Left lobe of liver (tissue), 2 donors: Measurements from ENCODE around the gene MON1B. TPM values are rescaled to one million over a fixed set of nuclear protein-coding genes. Genes with fewer than 3 reads are reported as not detected.
A peak's percentile ranks its signal among the peaks of the same experiment; 100 is the strongest.

Experiments used
- ATAC-seq: fragments of 200-7000 bp; cut with Tn5 transposase; one replicate; pipeline ENCODE4 v1.9.1; 2020; ENCODE audit warnings: mild to moderate bottlenecking, moderate library complexity
- DNase-seq: peaks from one replicate; pipeline ENCODE4 v3.0.0-alpha.2; 2020; ENCODE audit warnings: low spot score
- total RNA-seq: library from RNA; stranded (reverse); gene quantifications from one replicate; pipeline ENCODE4 v1.2.1, GENCODE V29; 2021
- donor health status: DM: no; HTN: no; CAD: no; lungs with moderate emphysema.
- donor health status: DM: no; HTN: yes; CAD: no.

Gene MON1B
- total RNA-seq, 1 donor from 2014 or later: 40.0 TPM

DNA sequence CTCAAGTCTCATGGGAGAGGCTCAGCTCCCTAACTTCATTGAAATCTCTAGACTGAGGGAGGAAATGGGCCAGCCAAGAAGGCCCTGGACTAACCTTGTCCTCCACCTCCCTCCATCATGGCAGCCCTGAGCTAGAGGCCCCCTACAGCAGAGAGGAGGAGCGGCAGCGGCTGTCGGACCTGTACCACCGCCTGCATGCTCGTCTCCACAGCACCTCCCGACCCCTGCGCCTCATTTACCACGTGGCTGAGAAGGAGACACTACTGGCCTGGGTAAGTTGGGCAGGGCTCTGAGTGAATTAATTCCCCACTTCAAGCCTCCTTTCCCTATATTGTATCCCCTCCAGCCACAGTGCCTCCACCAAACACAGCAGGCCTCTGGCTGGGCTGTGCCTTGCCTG lies 4.4 kb downstream of the MON1B start:
- DNase-seq: no peak
- no peak for ATAC-seq

DNA sequence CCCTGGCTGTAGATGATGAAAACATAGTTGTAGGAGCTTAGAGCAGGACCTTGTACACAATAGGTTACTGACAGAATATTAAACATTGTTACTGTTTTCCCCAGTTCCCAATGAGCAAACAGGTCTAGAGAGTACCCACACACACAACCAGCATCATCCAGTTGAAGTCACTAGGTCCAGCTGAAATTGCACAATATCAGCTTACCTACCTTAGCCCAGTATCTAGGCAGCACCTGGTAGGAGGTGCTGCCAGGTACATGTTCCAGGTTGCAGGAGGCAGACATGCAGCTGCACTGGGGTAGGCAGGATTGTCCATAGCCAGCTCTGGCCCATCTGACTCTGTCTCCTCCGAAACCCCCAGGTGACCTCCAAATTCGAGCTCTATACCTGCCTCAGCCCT lies 6.8 kb downstream of the MON1B start:
- ATAC-seq (no peak), DNase-seq (no peak)

DNA sequence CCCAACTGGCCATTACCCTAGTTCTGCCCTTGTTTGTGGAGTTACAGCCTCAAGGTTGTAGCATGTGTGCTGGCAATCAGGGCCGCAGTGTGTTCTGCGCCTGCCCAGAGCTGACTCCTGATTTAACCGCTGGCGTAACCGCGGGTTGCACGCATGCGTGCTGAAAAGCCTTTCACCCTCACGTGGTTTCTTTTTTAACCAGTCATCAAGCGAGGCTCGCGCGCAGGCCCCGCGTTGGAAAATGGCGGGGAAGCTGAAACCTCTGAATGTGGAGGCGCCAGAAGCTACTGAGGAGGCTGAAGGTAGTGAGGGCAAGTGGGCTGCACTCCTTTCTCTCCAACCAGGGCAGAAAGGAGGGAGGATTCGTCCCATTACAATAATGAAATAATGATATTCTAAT lies 8.2 kb downstream of the MON1B start, which contains the start of gene SYCE1L:
Gene SYCE1L (plus strand): TSS at position 198 of the 400 bp plus-strand sequence. CDS start 44 bp downstream, at position 242.
- ATAC-seq (no peak), DNase-seq (no peak)

DNA sequence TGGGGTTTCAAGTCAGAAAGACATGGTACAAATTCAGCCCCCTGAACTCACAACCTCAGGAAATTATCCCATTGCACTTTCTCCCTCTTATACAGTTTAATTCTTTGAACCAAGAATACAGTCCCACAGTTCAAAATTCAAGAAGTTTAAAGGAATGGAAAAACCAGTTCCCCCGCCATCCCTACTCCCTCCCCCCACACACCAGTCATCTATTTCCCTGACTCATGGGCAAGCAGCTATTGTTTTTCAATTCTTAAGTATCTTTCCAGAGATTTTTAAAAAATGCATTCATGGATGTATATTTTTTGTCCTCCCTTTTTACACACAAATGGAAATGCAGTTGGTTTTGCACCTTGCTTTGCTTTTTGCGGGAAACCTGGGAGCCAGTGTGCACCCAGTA lies 15.5 kb downstream of the MON1B start:
- ATAC-seq (no peak), DNase-seq (no peak)

DNA sequence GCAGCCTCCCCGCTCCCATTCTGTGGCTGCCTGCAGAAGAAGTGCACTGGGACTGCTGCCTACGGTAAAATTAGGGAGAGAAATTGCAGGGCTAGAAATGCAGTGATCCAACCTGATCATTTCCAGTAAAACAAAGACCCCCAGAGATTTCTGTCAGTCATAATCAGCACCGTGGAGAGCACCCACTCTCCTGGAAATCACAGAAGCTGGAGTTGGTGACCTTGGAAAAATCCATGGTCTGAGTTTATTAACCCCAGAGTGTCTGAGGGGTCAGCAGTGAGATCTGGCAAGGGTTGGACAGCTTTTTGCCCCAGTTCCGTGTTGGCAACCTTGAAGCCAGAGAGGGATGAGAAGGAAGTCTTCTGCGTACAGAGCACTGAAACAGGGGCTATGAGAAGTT lies 16.0 kb downstream of the MON1B start:
- no peak for DNase-seq
- no peak for ATAC-seq

DNA sequence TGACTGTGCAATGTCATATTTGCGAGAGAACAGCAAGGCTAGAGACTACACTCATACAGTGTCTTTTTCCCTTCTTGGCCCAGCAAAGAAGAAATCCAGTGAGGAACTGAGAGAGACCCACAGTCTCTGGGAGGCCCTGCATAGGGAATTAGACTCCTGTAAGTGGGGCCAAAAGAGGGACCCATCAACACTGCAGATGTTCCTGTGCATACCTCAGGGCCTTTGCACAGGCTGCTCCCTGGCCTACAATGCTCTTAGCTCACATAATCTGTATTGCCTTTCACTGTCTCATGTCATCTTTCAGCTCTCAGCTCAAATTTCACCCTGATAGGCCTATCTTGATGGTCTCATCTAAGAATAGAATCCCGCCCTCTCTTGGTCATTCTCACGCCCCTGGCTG lies 17.4 kb downstream of the MON1B start:
- DNase-seq (no peak), ATAC-seq (no peak)

DNA sequence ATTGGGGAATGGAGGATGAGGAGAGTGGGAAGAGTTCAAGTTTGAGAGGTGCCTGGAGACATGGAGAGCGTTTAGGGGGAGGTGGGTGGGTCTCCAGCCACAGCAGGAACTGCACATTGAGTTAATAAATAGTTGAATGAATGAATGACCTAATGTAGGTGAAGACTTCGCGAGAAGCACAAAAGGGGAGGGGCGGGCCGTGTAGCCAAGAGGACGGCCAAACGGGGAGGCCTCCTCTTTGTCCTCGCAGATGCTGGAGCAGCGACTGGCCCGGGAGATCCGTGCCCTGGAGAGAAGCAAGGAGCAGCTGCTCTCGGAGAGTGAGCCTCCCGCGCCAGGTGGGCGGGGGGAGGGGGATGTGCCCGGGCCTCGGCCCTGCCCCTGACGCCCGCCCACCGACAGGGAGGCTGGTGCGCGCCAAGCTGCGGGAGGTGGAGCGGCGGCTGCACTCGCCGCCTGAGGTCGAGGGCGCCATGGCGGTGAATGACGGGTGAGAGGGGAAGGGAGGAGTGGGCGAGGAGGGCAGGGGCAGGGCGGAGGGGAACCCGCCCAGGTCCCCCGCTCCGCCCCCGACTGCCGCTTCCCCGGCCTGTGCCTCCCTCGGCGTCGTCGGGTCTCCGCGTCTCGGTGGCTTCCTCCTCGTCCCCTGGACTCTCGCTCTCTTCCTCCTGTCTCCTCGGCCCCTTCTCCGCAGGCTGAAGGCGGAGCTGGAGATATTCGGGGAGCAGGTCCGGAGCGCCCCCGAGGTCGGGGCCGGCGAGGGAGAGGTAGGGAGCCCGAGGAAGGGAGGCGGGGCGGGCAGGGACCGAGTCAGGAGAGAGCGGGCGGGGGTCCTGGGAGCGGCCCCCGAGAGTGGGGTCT lies 21.1 kb downstream of the MON1B start:
- DNase-seq: no peak
- peak; percentile 80 for ATAC-seq

DNA sequence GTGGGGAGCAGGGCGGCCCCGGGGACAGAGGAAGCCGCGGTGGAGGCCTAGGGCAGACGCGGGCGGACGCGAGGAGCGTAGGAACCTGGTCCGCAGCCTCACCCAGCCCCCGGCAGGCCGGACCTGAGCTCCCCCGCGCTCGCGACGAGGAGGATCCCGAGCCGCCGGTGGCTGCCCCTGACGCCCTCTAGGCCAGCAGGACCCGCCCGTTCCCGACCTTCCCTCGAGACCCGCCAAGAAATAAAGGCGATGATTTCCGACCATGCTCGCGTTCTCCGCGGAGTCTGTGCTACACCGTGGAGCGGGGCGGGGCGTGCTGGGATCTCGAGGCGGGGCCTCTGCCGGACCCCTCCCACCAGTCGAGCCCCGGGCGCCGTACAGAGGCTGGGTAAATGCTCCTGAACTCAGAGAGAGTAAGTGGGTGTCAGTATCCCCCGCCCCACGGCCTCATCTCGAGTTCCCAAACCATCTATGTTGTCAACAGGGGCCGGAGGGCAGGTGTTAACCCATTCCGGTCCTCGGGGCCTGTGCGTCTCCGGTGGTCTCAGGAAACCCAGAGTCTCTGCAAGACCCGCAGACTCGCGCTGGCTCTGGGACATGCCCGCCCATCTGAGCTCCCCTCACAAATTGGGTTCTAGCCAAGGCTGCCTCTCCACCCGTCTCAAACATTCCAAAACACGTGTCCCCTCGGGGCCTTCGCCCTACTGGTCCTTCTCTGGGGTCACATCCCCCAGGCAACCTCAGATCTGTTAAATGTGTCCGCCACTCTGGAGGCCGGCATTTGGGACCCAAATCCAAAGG lies 22.0 kb downstream of the MON1B start:
- peak; percentile 85 for ATAC-seq
- DNase-seq: no peak

DNA sequence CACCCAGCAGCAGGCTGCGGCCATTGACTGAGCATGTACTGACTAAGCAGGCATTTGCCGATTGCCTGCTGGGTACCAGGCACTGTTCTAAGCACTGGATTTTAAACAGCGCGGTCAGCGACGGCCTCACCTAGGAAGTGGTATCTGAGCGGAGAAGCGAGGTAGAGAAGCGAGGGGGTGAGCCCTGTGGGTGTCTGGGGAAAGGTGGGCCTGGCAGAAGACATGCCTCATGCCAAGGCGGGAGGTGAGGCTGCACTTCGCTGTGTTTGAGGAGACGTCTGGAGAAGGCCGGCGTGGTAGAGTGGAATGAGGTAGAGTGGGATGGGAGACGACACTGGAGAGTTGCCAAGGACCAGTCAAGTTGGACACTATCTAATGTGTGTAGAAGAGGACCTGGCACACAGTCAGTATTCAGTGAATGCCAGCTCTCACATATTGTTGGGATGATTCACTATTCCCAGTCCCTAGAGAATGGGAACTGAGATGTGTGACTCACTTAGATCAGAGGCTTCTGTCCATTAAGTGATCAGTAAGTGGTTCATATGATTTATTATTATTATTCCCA lies 22.6 kb downstream of the MON1B start:
- ATAC-seq (no peak), DNase-seq (no peak)

DNA sequence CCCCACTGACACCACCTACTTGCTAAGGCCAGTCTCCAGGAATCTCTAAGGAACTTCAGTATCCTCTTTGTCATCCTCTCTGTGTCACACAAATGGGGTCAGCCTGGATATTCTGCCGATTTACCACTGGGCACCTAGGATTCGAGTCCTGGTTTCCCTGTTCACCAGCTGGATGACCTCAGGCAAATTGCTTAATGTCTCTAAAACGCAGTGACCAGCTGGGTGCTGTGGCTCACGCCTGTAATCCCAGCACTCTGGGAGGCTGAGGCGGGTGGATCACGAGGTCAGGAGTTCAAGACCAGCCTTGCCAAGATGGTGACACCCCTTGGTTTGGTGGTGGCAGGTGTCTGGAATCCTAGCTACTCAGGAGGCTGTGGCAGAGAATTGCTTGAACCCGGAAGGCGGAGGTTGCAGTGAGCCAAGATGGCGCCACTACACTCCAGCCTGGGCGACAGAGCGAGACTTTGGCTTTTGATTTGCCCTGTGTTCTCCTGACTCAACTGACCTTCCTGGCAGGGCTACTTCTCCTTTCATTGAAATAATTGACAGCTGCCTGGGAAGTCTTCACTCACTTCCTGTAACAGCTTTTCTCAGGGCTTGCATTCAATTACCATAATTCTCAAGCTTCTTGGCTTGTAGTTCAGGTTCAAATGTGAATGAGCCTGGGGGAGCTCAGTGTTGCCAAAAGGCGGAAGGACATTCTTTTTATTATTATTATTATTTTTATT lies 23.6 kb downstream of the MON1B start:
- no peak for ATAC-seq
- DNase-seq: no peak

DNA sequence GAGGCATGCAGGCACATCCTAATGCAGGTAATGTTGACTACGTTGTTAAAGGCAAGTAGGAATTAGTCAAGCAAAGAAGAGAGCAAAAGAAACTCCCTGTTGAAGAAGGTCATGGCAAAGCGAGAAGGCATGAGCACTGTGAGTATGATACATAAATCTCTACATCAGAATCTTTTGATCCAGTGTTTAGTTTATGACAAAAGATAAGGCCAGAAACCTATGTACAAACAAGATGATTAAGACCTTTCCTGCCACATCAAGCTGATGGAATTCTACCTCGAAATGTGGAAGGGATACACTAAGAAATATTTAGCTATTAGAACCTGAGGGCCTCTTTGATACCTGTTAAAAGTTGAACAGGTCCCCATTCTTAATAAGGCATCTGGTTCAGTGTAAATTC lies 28.4 kb downstream of the MON1B start:
- no peak for DNase-seq
- no peak for ATAC-seq

DNA sequence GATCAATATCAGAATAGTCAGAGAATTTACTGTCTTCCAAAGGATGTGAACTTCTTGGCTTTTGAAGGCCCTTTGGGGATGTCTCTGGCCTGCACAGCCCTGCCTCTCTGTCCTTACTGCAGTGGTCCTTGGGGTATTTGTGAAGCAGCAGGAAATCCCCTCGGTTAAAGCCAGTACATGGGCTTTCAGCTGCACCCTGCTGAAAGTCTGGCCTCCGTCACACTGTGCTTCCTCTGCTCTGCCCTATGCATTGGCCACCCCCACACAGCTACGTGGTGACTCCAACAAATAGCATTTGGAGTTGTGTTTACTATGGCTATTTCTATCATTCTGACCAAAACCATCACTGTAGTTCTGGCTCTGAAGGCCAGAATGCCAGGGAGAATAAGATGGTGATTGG lies 29.4 kb downstream of the MON1B start:
- no peak for DNase-seq
- no peak for ATAC-seq

DNA sequence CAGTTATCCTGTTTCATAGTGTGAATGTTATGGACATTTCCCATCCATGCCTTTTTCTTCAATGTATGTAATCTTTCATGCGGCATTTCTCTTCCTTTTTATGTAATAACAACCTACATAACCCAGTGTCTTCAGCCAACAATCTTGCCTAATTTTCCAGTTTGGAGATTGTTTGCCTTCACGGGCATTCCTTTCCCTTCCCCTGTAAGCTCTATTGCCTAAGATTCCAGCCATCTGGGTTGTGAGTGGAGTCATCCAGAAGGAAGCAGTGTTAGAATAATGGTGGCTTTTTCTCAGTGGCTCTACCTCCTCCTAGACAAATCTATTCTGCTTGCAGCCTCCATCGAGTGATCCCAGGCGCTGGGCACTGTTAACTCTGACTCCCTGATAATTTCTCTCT lies 30.5 kb downstream of the MON1B start:
- no peak for ATAC-seq
- DNase-seq: no peak

DNA sequence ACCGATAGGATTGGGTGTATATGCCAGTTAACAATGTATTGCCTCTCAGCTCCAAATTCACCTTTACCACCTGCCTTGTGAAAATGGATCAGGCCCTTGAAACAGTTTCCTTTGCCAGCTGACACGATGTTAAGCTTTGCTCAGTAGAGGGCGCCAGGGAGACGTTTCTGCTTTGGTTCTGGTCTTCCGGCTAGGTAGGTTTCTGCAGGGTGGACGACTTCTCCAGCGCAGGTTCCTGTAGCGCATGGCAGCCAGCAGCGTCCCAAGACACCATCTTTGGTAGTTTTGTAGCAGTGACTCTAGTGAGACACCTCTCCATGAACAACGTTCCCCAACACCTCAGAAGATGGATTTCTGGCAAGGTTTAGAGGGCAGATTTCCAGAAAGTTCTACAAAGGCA lies 32.2 kb downstream of the MON1B start:
- DNase-seq: no peak
- no peak for ATAC-seq

DNA sequence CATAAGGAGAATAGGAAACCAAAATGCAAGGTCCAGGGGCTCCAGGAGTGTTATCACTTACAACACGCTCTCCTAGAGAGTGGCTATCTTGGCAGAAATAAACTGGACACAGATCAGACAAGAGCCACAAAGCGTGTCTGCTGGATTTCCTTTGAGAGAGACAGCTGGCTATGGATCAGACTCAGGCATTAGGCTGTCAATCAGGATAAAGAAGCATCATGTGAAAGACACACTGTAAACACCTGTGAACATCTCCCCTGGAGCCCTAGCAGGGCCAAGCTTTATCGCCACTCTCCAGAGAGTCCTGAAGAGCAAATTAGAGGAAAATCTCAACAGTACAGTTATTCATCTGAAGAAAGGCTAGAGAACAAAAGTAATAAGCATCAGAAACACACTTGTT lies 34.2 kb downstream of the MON1B start:
- DNase-seq (no peak), ATAC-seq (no peak)

DNA sequence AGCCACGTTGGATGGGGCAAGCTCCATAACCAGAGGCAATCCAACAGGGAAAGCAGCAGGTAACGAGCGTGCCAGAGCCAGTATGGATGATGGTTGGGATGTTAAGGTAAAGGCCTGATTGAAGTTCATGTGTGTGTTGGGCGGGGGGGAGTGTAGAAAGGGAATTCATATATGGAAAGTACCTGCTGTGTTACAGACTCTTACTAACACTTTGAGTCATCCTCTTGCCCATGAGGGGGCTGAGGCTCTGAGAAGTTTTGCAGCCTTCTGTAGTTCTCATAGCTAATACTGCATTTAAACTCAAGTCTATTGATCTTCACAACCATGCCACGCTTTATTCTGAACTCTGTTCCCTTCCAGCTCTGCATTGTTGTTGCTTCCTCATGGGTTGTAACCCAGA lies 36.8 kb downstream of the MON1B start:
- ATAC-seq: no peak
- no peak for DNase-seq

DNA sequence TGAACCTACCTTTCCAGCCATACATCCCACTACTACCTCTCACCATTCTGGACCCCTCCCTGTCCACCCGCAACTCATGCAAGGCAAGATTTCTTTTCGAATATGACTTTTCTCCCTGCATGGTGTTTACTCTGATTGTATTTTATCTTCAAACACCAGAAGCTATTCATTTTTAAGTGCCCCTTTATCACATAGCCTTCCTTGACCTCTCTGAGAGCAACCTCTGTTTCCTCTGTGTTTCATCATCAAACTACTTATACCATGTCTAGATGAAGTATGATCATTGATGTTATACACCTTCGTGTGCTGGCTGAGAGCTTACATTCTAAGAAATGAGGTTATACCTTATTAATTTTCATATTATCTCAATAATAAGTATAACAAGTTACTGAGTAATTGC lies 40.1 kb downstream of the MON1B start:
- ATAC-seq: no peak

DNA sequence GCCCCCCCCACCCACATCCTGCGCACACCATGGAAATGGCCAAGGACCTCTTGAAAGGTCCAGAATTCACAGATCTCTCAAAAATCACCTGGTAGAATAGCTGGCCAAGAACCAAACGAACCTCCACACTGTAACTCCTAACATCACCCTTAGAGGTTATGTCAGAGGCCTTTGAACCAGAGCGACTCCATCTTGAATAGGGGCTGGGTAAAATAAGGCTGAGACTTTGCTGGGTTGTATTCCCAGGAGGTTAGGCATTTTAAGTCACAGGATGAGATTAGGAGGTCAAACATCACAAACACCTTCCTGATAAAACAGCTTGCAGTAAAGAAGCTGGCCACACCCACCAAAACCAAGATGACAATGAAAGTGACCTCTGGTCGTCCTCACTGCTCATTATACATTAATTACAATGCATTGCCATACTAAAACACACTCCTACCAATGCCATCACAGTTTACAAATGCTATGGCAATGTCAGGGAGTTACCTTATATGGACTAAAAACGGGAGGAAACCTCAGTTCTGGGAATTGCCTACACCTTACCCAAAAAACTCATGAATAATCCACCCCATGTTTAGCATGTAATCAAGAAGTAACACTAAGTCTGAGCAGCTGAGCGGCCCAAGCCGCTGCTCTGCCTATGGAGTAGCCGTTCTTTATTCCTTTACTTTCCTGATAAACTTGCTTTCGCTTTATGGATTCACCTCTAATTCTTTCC lies 43.0 kb downstream of the MON1B start:
- DNase-seq (no peak), ATAC-seq (no peak)

More for the DNA sequence above, 40.1 kb downstream of the MON1B start:
- DNase-seq: no peak

DNA sequence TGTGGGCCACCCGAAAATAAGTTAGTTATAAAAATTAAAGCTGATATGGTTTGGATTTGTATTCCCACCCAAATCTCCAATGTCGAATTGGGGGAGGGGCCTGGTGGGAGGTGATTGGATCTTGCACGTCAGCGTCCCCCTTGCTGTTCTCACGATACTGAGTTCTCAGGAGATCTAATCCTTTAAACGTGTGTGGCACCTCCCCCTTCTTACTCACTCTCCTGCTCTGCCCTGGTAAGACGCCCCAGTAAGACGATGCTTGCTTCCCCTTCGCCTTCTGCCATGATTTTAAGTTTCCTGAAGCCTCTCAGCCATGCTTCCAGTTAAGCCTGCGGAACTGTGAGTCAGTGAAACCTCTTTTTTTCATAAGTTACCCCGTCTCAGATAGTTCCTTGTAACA lies 43.6 kb downstream of the MON1B start:
- ATAC-seq: no peak
- DNase-seq: no peak

DNA sequence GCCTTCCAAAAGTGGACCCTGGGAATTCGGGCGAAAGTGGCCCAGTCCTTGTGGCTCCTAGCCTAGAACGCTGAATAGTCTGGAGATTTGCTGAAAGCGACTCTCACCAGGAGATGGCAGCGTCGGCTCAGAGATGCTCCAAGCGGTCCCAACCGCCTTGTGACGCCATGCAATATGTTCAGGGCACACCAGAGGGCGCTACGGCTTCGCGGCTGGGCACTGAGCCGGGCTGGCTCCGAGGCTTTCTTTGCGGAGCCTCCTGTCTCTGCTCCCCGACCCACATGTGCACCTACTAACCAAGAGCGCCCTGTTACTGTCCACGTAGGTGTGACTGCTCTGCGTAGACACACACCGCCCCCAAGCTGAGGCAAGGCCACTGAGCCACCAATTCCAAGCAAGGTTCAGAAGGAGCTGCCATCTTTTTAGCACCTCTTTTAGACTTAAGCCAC lies 45.1 kb downstream of the MON1B start:
- ATAC-seq (peak; percentile 100), DNase-seq (peak; percentile 88)
